ENCODE data around the gene SNAPC3.

GRCh38 chr9:15430920-15431844 lies 8.5 kb downstream of the SNAPC3 start:
- TF ChIP-seq CTCF (IDR thresholded peaks at IDR 0.05) (no peak), JUN (IDR thresholded peaks at IDR 0.05) (no peak)
